D721Med (cell line): ENCODE results near the gene MANSC4.

Experiments
- DNase-seq: peaks from one replicate; pipeline ENCODE4 v3.0.0; 2011; ENCODE audit warnings: low spot score; ENCODE audit not compliant: insufficient read length
- FAIRE-seq: peaks from 2 replicates; lab custom pipeline; 2011; peaks lifted over from hg19 to GRCh38; lab: Jason Lieb, UNC
- TF ChIP-seq, protein P1 (sequence below): IDR thresholded peaks from 2 replicates; pipeline ENCODE4 v1.5.1; 2012; ENCODE audit warnings: mild to moderate bottlenecking, control low read depth; ENCODE audit not compliant: insufficient read depth; ENCODE audit errors: missing control alignments

Gene MANSC4

DNA sequence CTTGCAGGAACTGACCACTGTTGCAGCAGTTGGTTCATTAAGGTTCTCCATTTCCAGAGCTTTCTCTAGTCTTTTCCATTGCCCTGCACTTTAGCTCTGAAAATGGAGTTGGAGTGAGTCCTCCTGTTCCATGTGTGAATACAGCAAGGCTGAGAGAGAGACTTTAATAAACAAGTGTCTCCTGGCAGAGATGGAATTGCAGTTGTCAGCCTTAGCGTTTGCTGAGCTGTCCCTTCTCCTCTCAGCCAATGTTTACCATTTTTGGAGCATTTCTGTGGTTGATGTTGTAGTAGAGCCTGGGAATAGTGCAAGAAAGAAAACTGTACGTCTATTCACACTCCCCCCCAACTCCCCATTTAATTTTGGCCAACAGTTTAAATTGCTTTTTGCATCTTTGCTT is 7.5 kb upstream of the MANSC4 start:
- FAIRE-seq (no peak), DNase-seq (no peak)
- TF ChIP-seq, protein P1, sequence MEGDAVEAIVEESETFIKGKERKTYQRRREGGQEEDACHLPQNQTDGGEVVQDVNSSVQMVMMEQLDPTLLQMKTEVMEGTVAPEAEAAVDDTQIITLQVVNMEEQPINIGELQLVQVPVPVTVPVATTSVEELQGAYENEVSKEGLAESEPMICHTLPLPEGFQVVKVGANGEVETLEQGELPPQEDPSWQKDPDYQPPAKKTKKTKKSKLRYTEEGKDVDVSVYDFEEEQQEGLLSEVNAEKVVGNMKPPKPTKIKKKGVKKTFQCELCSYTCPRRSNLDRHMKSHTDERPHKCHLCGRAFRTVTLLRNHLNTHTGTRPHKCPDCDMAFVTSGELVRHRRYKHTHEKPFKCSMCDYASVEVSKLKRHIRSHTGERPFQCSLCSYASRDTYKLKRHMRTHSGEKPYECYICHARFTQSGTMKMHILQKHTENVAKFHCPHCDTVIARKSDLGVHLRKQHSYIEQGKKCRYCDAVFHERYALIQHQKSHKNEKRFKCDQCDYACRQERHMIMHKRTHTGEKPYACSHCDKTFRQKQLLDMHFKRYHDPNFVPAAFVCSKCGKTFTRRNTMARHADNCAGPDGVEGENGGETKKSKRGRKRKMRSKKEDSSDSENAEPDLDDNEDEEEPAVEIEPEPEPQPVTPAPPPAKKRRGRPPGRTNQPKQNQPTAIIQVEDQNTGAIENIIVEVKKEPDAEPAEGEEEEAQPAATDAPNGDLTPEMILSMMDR, result no peak

DNA sequence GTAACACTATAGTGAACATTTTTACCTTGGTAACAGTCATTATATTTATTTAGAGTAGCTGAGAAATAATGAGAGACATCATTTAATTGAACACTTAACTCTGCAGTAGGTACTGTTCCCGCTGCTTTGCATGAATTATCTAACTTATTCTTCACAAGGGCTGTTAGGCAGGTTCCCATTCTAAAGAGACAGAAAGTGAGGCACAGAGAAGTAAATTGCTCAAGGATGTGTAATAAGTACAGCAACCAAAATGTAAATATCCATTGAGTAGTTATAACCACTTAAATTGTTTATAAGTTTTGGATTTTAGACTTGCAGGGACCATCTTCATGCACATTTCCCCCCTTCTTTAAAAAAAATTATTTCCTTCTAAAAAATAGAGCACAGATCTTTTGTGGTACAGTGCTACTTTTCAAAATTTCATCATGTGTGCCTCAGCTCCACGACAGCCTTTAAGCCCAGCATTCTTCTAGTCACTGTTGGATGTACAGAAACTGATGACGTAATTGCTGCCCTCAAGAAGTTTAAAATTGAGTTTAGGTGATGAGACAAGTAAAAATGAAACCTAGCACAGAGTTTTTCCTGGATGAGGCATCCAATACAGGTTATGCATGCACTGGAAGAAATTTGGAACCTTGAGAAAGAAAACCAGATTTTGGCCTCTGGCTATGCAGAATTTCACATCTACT is 6.0 kb upstream of the MANSC4 start:
- no peak for FAIRE-seq
- DNase-seq, result no peak
- TF ChIP-seq, protein P1, result no peak

DNA sequence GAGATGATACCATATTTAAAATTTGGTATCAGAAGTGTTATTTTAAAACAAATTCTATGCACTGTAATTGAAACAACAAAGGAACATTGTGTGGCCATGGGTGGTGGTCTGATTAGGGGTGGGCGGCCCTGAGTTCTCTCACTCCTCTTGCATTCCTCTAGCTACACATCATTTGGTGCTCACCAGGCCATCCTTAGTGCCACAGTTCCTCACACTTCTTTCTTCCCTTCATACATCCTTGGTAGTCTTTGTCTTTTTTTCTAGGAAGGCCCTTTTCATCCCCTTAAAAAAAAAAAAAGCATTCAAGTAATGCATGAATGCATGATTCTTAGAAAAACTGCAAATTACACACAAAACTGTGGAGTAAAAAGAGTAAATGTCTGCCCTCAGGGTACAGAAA is 2.4 kb upstream of the MANSC4 start:
- TF ChIP-seq, protein P1, result no peak
- DNase-seq, result no peak
- no peak for FAIRE-seq

DNA sequence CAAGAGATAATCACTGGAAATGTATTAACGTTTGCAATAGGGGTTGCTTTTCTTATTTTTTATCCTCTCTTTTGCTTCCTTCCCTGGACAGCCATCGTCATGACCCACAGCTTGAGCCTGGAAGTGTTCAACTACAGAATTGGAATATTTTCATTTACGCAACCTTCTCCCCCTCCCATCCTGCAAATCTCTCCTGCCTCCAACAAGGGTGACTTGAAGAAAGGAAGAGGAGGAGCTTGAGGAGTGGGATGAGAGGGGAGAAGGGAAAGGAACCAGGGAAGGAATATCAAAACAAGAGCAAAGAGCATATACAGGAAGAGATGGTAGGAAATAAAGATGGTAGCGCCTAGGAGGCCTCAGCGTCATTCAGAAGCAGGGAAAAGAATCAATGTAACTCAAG is 1.6 kb upstream of the MANSC4 start:
- TF ChIP-seq, protein P1, result no peak
- DNase-seq (no peak), FAIRE-seq (no peak)

DNA sequence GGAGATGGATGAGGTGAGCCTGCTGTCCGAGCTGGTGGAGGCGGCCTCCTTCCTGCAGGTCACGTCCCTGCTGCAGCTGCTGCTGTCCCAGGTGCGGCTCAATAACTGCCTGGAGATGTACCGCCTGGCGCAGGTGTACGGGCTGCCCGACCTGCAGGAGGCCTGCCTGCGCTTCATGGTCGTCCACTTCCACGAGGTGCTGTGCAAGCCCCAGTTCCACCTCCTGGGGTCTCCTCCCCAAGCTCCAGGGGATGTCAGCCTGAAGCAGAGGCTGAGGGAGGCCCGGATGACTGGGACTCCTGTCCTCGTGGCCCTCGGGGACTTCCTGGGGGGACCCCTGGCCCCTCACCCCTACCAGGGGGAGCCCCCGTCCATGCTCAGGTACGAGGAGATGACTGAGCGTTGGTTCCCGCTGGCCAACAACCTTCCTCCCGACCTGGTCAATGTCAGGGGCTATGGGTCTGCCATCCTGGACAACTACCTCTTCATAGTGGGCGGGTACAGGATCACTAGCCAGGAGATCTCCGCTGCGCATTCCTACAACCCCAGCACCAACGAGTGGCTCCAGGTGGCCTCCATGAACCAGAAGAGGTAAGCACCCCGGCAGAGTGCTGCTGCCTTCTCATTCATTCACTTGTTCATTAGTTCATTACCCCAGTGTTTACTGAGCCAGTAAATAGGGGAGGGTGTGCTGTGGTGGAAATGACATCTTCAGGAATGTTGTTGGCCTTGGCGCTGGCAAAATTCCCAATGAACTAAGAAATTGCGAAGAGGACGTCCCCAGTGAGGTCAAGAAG is 774 bp upstream of the MANSC4 start:
- TF ChIP-seq, protein P1, result no peak
- FAIRE-seq (no peak), DNase-seq (no peak)

DNA sequence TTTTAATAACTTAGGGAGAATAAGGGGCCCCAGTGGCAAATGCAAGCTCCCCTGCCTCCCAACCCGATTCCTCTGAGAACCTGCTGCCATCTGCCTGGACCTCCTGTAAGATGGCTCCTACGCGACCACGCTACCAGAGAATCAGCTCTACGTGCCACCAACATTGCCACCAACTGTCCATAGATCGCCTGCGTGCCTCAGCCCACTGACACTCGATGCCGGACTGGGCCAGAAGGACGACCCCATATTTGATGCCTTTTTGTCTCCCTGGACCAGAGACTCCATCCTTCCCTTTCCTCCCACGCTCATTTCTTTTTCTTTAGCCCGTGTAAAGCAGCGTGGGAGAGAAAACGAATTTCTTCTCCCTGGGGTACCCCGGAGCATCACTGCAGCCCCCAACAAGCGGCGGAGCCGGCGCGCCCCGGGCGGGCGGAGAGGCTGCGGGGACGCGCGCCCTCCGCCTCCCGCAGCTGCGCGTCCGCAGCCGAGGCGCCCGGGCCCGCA is 568 bp downstream of the MANSC4 start:
- TF ChIP-seq, protein P1, result no peak
- DNase-seq, result no peak
- FAIRE-seq, result no peak
